Esophagus muscularis mucosa (tissue), 4 donors: ENCODE data around the gene ITGA8.

ENCODE experiments used
- EP300 ChIP-seq: sonication (generic); formaldehyde crosslinking; IDR thresholded peaks from one replicate; pipeline ENCODE4 v1.6.1; 2017; ENCODE audit warnings: antibody characterized with exemption
- POLR2A ChIP-seq: fragments of 450-650 bp; IDR thresholded peaks from one replicate; pipeline ENCODE4 v1.6.1; 2017; ENCODE audit warnings: antibody characterized with exemption, moderate library complexity, mild to moderate bottlenecking, low read depth
- POLR2AphosphoS5 ChIP-seq, 2 donors: sonication (generic); formaldehyde crosslinking; IDR thresholded peaks; one replicate each; pipeline ENCODE4 v1.6.1; 2017; ENCODE audit warnings: antibody characterized with exemption in 2 of 2
- TF ChIP-seq, protein P1 (sequence below), 3 experiments: fragments of 200-600 bp in 2 of 3; fragments of 450-650 bp in 1 of 3; sonication (generic) in 2 of 3; IDR thresholded peaks; one replicate each; pipeline ENCODE4 v1.5.1; 2017 to 2019; ENCODE audit warnings: antibody characterized with exemption in 3 of 3, mild to moderate bottlenecking in 2 of 3, moderate library complexity in 1 of 3

- TF ChIP-seq, protein P1, sequence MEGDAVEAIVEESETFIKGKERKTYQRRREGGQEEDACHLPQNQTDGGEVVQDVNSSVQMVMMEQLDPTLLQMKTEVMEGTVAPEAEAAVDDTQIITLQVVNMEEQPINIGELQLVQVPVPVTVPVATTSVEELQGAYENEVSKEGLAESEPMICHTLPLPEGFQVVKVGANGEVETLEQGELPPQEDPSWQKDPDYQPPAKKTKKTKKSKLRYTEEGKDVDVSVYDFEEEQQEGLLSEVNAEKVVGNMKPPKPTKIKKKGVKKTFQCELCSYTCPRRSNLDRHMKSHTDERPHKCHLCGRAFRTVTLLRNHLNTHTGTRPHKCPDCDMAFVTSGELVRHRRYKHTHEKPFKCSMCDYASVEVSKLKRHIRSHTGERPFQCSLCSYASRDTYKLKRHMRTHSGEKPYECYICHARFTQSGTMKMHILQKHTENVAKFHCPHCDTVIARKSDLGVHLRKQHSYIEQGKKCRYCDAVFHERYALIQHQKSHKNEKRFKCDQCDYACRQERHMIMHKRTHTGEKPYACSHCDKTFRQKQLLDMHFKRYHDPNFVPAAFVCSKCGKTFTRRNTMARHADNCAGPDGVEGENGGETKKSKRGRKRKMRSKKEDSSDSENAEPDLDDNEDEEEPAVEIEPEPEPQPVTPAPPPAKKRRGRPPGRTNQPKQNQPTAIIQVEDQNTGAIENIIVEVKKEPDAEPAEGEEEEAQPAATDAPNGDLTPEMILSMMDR (IDR thresholded peaks at IDR 0.05) = no peak
- no peak for TF ChIP-seq POLR2A
- no peak for TF ChIP-seq EP300
- TF ChIP-seq POLR2AphosphoS5 (IDR thresholded peaks at IDR 0.05) = no peak
Observed at GRCh38 chr10:15703151-15703880, 16.4 kb downstream of the ITGA8 start.
